ENCODE measurements around the gene SLCO3A1. TPM values are rescaled to one million over a fixed set of nuclear protein-coding genes. Genes with fewer than 3 reads are reported as not detected.

SLCO3A1 gene
- total RNA-seq, 1 experiment from 2014 or later = not detected

- no peaks in the 10 kb centered on the region for H3K27me3 ChIP-seq (replicated peaks; ENCODE audit: control insufficient read depth, insufficient read depth, low read length)
- intact Hi-C loops (cut with micrococcal nuclease; ENCODE audit: unreplicated experiment) = no loop called here
- Mint-ChIP-seq H3K4me3 (ENCODE audit: unreplicated experiment) (no peak overlapping the region), H3K9me3 (ENCODE audit: unreplicated experiment) (no peaks in the 10 kb centered on the region), H3K27me3 (ENCODE audit: insufficient read depth, unreplicated experiment) (peaks cover 2% of the 10 kb centered on the region), H3K4me1 (ENCODE audit: low read depth, unreplicated experiment) (no peaks in the 10 kb centered on the region), H3K36me3 (ENCODE audit: insufficient read depth, unreplicated experiment) (no peaks in the 10 kb centered on the region), H3K27ac (ENCODE audit: unreplicated experiment) (no peak overlapping the region)
- H3K4me3 ChIP-seq (ENCODE audit: low read depth, low read length) = no peak overlapping the region
- DNase-seq = no peak
- CTCF ChIA-PET = no interaction called here
- POLR2A ChIA-PET = no interaction called here
- BruUV-seq (replicated peaks) = no TSS peak
- no peak for TF ChIP-seq CTCF (IDR thresholded peaks at IDR 0.05; ENCODE audit: insufficient read depth in 1 of 2, low read depth in 1 of 2, low read length in 1 of 2, severe bottlenecking in 1 of 2, unreplicated experiment in 1 of 2)
- H3K4me1 ChIP-seq = no peaks in the 10 kb centered on the region
- no peaks in the 10 kb centered on the region for H3K36me3 ChIP-seq (ENCODE audit: control insufficient read depth, insufficient read depth, low read length)
- H3K9me3 ChIP-seq = no peaks in the 10 kb centered on the region
Measured at GRCh38 chr15:92184679-92185230, 331.2 kb downstream of the SLCO3A1 start.

- Mint-ChIP-seq H3K9me3 (ENCODE audit: unreplicated experiment) (no peaks in the 10 kb centered on the region), H3K27me3 (ENCODE audit: insufficient read depth, unreplicated experiment) (peaks cover 5% of the 10 kb centered on the region), H3K4me1 (ENCODE audit: low read depth, unreplicated experiment) (no peaks in the 10 kb centered on the region), H3K4me3 (ENCODE audit: unreplicated experiment) (no peak overlapping the region), H3K27ac (ENCODE audit: unreplicated experiment) (no peak overlapping the region), H3K36me3 (ENCODE audit: insufficient read depth, unreplicated experiment) (no peaks in the 10 kb centered on the region)
- ChIA-PET POLR2A (no interaction called here), CTCF (no interaction called here)
- no peak for DNase-seq
- no peaks in the 10 kb centered on the region for H3K36me3 ChIP-seq (ENCODE audit: control insufficient read depth, insufficient read depth, low read length)
- no peak for TF ChIP-seq CTCF (IDR thresholded peaks at IDR 0.05; ENCODE audit: insufficient read depth in 1 of 2, low read depth in 1 of 2, low read length in 1 of 2, severe bottlenecking in 1 of 2, unreplicated experiment in 1 of 2)
- no peaks in the 10 kb centered on the region for H3K27me3 ChIP-seq (replicated peaks; ENCODE audit: control insufficient read depth, insufficient read depth, low read length)
- H3K9me3 ChIP-seq = no peaks in the 10 kb centered on the region
- BruUV-seq (replicated peaks) = no TSS peak
- H3K4me3 ChIP-seq (ENCODE audit: low read depth, low read length) = no peak overlapping the region
- H3K4me1 ChIP-seq = no peaks in the 10 kb centered on the region
- intact Hi-C loops (cut with micrococcal nuclease; ENCODE audit: unreplicated experiment) = no loop called here
Measured at GRCh38 chr15:92187975-92188374, 334.5 kb downstream of the SLCO3A1 start.

GRCh38 chr15:92189166-92189565 is 335.7 kb downstream of the SLCO3A1 start:
- no peaks in the 10 kb centered on the region for H3K36me3 ChIP-seq (ENCODE audit: control insufficient read depth, insufficient read depth, low read length)
- TF ChIP-seq CTCF (IDR thresholded peaks at IDR 0.05; ENCODE audit: insufficient read depth in 1 of 2, low read depth in 1 of 2, low read length in 1 of 2, severe bottlenecking in 1 of 2, unreplicated experiment in 1 of 2) = no peak
- no peak overlapping the region for H3K4me3 ChIP-seq (ENCODE audit: low read depth, low read length)
- no peaks in the 10 kb centered on the region for H3K4me1 ChIP-seq
- no peak for DNase-seq
- no peaks in the 10 kb centered on the region for H3K9me3 Mint-ChIP-seq (ENCODE audit: unreplicated experiment)
- no peaks in the 10 kb centered on the region for H3K36me3 Mint-ChIP-seq (ENCODE audit: insufficient read depth, unreplicated experiment)
- ChIA-PET POLR2A (no interaction called here), CTCF (no interaction called here)
- no peaks in the 10 kb centered on the region for H3K4me1 Mint-ChIP-seq (ENCODE audit: low read depth, unreplicated experiment)
- no TSS peak for BruUV-seq (replicated peaks)
- no peaks in the 10 kb centered on the region for H3K27me3 ChIP-seq (replicated peaks; ENCODE audit: control insufficient read depth, insufficient read depth, low read length)
- intact Hi-C loops (cut with micrococcal nuclease; ENCODE audit: unreplicated experiment) = no loop called here
- no peak overlapping the region for H3K4me3 Mint-ChIP-seq (ENCODE audit: unreplicated experiment)
- H3K27ac Mint-ChIP-seq (ENCODE audit: unreplicated experiment) = no peak overlapping the region
- peaks cover 5% of the 10 kb centered on the region for H3K27me3 Mint-ChIP-seq (ENCODE audit: insufficient read depth, unreplicated experiment)
- no peaks in the 10 kb centered on the region for H3K9me3 ChIP-seq

All from Caco-2 (cell line).